ENCODE results near the gene NXN.
"Not testable (repeated sequence)": the region's sequence is repeated elsewhere in the genome, so short reads cannot be mapped to it uniquely, and the experiment has no call there.

Gene NXN

DNA sequence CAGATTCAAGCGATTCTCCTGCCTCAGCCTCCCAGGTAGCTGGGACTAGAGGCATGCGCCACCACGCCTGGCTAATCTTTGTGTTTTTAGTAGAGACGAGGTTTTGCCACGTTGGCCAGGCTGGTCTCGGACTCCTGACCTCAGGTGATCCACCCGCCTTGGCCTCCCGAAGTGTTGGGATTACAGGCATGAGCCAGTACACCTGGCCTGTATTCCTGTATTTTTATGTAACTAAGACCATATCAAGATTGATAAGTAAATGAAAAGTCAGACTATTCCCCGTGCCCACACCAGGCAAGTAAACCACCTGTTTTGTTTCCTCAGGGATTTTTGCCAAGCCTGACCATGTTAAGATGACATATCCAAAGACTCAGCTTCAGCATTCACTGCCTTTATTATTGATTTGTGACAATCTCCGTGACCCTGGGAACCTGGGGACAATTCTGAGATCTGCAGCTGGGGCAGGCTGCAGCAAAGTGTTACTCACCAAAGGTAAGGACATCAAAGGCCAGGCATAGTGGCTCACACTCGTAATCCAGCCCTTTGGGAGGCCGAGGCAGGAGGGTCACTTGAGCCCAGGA, 191.8 kb downstream of the NXN start:
- in situ Hi-C loops (cut with MboI; ENCODE audit: low sequenced_read_pairs) = no loop called here

DNA sequence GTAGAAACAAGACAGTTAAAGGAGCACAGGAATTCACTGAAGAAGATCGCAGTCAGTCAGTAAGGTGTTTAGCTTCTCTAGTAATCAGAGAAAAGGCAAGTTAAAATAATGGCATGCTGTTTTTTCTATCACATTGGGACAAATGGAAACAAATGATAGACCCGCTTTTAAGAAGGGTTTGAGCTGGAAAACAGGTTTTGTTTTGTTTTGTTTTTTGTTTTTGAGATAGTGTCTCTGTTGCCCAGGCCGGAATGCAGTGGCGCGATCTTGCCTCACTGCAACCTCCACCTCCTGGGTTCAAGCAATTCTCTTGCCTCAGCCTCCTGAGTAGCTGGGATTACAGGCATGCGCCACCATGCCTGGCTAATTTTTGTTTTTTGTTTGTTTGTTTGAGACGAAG, 193.7 kb downstream of the NXN start:
- in situ Hi-C loops (cut with MboI; ENCODE audit: low sequenced_read_pairs) = not testable (repeated sequence)

DNA sequence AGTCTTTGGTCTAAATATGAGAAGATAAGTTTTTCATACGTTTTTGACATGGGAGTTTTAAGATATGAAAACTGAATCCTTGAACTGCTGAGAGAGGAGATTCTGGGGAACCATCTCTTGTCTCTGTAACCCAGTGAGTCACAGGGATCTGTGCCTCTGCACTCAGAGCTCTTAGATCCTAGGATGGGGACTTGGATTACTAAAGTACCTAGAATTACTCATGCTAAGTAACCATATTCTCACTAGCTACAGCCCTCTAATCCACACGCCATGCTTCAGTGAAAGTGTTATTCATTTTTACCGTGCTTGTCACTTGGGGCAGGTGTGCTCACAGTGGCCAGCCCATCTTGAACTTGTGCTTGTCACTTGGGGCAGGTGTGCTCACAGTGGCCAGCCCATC, 195.4 kb downstream of the NXN start:
- in situ Hi-C loops (cut with MboI; ENCODE audit: low sequenced_read_pairs) = no loop called here

DNA sequence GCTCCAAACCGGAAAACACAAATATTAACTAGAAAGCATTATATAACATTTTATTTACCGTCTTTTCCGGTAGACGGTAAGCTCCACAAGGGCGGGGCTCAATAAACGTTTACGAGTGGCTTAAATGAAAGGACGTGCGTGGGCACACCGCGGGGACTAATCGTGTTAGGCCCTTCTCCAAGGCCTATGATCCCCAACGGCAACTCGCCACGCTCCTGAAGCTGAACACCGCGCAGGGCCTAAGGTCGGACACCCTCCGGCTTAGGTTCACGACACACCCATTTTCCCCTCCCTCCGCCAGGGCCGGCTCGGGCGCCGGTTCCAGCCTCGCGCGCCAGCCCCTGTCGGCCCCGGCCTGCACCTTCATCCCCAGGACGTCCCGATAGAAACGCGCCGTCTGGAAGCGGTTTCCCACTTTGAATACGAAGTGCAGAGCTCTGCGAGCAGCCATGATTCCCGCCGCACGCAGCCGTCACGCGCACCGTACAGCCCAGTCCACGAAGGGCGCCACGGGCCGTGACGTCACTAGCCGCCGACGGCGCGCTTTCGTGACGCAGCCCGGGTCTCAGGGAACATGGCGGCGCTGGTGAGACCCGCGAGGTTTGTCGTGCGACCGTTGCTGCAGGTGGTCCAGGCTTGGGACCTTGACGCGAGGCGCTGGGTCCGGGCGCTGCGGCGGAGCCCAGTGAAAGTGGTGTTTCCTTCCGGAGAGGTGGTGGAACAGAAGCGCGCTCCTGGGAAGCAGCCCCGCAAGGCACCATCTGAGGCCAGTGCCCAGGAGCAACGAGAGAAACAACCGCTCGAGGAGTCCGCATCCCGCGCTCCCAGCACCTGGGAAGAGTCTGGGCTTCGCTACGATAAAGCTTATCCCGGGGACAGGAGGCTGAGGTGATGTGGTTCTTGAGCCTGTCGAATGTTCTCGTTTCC, 197.5 kb downstream of the NXN start, which contains the start of the genes GLOD4 and MRM3:
Gene GLOD4, minus strand, starts transcription at position 476 of the 927 bp plus-strand sequence. Its CDS starts 25 bp downstream, at position 451.
Gene MRM3, plus strand, starts transcription at position 549 of the 927 bp plus-strand sequence. Its CDS starts 26 bp downstream, at position 575.
- in situ Hi-C loops (cut with MboI; ENCODE audit: low sequenced_read_pairs) = no loop called here

DNA sequence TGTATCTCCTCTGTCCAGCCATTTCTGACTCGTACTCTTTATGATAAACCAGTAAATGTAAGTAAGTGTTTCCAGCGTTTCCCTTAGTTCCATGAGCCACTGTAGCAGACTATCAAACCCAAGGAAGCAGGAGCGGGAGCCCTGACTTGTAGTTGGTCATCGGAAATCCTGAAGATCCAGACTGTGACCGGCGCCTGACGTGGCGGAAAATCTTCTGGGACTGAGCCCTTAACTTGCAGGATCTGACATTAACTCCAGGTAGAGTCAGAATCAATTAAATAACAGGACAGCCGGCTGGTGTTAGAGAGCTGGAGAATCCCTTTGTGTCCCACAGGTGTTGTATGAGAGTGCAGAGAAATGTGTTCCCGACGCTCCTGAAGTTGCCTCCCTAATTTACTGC, 201.5 kb downstream of the NXN start:
- in situ Hi-C loops (cut with MboI; ENCODE audit: low sequenced_read_pairs) = no loop called here

DNA sequence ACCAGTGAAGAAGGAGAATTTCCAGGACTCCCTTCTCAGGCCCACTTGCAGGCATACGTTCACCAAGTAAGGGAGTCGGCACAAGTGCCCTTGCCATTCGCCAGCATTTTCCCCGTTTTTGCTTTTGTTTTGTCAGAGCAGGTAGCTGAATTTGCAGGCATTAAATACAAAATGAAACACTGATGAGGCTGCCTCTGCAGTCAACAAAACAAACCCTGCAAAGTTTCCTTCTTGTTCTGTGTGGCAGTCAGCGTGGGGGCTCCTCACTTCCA, 205.3 kb downstream of the NXN start:
- in situ Hi-C loops (cut with MboI; ENCODE audit: low sequenced_read_pairs) = no loop called here

DNA sequence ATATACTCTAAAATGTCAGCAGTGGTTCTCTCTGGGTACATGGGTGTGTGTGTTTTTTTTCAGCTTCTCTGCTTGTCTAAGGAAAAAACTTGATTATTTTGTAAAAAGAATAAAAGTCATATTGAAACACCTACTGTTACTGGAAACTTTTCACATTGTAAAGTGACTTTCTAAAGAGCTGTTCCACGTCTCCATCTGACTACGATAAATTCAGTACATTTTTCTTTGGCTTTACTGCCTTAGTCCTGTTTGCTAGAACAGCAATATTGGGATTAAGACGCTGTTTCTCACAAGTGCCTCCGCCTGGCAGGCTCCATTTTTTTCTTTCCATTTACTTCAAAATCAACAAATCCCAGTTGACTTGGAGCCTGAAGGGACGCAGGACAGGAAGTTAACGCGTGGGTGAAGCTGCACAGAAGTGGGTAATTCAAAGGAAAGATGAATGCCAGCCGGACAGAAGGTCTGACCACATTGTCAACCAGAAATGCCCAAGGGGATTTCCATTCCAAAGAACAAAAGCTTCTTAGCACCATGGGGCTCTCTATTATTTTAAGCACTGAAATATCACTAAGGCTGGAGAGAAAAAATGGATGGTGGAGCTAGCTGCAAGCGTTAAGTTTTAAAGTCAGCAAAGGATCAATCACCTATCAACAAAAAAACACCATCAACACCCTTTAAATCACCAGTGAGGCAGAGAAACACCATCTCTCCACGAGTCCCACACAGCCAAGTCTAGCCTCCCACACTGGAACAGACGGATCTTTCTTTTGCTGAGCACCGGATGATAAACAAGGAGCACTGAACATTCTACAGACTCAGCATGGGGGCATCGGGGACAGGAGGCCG, 205.9 kb downstream of the NXN start:
- in situ Hi-C loops (cut with MboI; ENCODE audit: low sequenced_read_pairs) = no loop called here

DNA sequence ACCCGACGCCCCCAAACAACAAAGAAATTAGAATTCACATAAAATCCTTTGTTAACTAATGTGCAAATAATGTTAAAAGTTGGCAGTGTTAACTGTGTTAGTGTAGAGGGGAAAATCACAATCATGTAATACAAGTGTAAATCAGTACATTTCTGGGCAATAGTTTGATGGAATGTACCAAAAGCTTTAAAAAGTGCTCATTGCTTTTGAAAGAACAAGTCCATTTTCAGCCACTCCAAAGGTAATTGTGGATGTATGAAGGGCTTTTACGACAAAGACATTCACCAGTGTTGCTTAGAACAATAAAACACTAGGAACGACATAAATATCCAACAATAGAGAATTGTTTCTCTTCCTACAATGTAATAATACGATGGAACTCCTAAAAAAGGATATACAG, 206.6 kb downstream of the NXN start:
- in situ Hi-C loops (cut with MboI; ENCODE audit: low sequenced_read_pairs) = no loop called here

DNA sequence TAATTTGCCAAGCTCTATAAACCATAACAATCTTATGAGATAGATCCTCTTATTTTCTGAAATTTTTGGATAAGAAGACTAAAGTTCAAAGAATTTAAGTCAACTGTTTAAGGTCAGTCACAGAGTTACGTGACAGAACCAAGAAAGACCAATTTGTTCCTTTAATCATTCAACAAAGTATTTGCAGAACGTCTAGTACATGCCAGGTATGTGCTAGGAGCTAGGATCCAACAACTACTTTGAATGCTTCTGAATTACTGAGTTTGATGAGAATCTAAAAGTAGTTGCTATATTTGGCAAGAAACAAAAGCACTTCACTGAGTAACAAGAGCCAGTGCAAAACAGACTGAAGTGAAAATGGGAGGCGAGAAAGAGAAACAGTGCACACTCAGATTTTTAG, 212.5 kb downstream of the NXN start:
- in situ Hi-C loops (cut with MboI; ENCODE audit: low sequenced_read_pairs) = no loop called here

DNA sequence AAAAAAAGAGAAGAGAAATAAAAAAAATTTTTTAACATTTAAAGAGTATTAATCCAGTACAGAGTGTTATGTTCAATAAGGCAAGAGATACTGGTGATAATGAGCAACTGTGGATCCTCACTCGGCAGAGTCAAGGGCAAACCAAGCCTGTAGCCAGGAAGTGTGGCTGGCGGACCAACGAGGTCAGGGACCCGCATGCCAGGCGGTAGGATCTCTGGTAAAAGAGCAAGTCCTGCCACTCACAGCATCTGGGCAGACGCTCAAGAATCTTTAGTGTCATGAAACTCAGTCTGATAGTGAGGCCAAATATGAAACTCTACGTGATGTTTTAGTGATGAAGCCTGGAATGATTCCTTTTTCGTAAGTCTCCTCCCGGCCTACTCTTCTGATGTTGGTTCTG, 219.2 kb downstream of the NXN start:
- in situ Hi-C loops (cut with MboI; ENCODE audit: low sequenced_read_pairs) = no loop called here

DNA sequence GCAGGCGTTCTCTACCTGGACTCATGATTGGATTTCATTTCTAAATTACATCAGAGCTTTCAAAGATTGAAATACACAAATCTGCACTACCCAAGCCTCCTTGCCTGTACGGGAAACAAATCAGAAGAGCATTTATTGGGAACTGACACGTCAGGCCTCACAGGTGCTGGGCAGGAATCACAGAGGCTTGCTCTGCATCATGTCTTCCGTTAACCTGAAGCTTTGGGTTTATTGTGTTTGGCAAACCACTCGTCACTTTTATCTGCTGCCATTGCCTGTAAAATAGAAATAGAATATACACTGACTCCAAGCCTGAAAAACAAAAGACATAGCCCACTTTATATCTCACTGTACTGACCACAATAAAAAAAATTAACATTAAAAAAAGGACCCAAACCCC, 219.6 kb downstream of the NXN start:
- in situ Hi-C loops (cut with MboI; ENCODE audit: low sequenced_read_pairs) = no loop called here

DNA sequence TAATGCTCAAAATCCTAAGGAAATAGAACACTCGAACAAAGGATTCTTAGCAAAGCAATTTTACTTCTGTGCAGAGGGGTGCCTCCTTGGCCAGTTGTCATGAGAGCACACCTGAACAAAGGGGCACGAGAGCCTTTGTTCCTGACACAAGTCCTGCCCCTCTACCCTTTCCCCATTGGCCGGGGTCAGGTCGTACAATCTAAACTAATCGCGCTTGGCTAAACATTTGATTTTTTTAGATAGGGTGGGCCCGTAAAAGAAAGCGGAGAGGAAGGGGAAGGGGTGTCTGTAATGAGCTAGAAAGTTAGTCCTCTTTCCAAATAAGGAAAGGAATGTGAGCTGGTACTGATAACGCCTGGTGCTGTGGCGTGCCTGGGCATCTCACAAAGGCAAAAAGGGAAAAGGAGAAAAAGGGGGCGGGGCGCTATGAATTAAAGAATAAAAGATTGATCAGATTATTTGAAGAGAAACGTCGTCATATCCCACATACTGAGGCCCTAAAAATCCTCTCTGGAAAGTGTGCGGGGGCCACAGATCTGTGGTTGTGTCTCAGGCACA, 223.5 kb downstream of the NXN start:
- in situ Hi-C loops (cut with MboI; ENCODE audit: low sequenced_read_pairs) = not testable (repeated sequence)

DNA sequence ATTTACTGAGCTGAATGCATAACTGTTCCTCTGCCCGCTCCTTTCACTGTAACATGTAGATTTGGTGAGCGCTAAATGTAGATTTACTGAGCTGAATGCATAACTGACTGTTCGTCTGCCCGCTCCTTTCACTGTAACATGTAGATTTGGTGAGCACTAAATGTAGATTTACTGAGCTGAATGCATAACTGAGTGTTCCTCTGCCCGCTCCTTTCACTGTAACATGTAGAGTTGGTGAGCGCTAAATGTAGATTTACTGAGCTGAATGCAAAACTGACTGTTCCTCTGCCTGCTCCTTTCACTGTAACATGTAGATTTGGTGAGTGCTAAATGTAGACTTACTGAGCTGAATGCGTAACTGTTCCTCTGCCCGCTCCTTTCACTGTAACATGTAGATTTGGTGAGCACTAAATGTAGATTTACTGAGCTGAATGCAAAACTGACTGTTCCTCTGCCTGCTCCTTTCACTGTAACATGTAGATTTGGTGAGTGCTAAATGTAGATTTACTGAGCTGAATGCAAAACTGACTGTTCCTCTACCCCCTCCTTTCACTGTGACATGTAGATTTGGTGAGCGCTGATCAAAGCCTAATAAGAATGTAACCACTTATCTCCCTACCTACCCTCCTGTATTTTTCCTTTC, 224.1 kb downstream of the NXN start:
- in situ Hi-C loops (cut with MboI; ENCODE audit: low sequenced_read_pairs) = not testable (repeated sequence)

DNA sequence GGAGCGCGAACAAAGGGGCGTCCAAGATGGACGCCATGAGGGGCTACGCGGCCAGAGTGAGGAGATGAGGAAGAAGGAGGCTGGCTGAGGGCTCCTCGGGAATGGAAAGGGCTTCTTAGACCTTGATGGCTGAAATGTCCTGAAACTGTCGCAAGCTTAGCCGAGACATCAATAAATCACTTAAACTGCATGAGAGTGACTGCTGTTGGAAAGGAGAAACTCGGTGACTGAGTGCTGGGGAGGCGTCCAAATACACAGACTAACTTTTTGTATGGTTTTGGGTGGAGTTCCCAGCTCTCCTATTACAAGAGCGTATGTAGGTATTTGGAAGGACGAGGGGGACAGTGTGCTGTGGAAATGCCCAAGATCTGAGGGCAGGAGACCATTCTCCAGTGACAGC, 226.2 kb downstream of the NXN start:
- in situ Hi-C loops (cut with MboI; ENCODE audit: low sequenced_read_pairs) = no loop called here

DNA sequence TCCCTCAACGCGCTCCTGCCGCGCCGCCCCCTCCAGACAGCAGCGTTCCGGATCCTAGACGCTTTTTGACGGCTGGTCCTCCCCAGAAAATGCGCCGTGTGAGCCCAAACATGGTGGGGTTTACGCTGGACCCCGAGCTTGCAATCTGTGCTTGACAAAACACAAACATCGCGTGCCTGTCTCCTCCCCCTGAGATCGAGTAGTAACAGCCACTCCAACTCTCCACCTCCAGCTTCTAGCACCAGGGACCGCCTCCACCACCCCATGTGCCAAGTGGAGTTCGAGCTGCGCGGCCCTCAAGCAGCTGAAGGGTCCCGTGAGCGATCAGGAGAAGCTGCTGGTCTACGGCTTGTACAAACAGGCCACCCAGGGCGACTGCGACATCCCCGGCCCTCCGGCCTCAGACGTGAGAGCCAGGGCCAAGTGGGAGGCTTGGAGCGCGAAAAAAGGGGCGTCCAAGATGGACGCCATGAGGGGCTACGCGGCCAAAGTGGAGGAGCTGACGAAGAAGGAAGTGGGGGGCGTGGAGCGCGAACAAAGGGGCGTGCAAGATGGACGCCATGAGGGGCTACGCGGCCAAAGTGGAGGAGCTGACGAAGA, 226.9 kb downstream of the NXN start:
- in situ Hi-C loops (cut with MboI; ENCODE audit: low sequenced_read_pairs) = no loop called here

DNA sequence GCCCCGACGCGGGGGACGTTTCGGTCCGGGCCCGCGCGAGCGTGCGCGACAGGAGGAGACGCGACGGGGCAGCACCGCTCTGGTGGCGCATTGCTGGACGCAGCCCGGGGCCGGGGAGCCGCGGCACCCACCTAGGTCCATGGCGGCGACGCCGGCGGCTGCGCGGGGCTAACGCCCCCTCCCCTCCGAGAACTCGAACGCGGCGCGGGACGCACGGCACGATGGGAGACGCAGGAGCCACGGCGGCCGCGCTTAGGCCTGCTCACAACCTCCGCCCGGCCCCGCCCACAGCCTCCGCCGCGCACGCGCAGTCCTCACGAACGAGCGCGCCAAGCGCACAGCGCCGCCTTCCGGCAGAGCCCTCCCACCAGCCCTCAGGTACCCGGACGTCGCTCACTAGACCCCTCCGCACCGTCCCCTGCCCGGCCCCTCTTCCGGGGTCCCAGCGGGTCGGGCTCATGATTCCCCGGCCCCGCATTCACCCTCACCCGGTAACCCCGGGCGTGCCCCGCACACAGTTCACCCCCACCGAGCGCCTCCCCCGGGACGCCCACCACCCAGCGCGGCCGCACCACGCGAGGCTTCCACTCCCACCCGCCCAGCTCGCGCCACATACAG, 227.5 kb downstream of the NXN start, which contains the start of gene GEMIN4:
Gene GEMIN4, minus strand, starts transcription at position 263 of the 618 bp plus-strand sequence. Its CDS starts 122 bp downstream, at position 141.
- in situ Hi-C loops (cut with MboI; ENCODE audit: low sequenced_read_pairs) = no loop called here

DNA sequence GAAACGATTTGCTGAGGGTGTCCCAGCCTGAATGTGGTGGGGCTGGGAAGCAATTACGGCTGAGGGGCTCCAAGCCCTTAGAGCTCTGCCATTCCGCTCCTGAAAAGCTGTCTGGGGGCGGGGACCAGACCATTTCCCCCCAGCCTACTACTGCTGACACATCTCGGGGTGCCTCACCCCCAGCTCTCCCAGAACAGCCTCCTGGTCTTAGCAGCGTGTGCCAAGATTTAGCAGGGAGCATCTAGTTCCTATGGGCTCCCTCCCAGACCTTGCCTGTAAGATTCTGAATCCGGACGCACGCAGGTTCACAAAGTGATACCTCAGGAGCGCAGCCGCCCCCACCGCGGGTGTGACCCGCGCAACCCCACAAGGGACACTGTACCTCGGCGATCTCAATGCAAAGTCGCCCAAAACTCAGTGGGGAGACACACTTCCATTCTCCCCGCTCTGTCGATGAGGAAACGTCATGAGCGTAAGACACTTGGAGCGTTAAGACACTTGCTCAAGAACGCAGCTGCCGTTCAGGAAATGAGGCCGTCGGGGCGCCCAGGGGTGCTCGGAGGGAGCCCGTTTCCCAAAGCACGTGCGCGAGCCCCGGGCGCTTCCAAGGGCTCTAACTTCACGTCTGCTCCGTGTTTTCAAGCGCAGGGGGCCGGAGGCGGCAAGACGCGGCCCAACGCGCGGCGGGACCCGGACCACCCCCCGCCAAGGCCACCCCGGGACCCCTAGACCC, 228.1 kb downstream of the NXN start:
- in situ Hi-C loops (cut with MboI; ENCODE audit: low sequenced_read_pairs) = no loop called here

DNA sequence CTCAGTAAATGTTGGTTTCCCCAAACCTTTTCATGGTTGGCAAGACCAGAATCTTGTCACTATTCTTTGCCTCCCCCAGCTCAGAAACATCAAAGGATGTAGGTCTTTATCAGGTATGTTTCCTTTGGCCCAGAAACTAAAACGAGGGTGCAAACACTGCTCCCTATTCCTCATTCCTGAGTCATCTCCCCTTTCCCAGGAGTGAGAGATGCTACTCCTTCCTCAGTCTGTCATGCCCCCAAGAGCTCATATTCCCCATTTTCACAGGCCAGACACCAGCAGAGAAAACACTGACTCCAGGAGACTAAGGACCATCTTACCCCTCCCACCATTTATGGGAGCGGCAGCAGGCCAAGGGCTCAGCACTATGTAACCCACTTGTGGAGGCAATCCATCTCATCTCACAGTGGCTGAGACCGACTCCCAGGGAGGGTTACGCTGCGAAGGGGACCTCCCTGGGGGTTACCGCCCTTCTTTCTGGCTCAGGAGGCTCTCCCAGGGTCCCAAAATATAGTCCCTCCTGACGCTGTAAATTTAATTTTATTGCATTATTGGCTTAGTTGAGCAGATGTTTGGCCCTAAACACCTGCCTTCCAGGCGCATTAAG, 229.0 kb downstream of the NXN start:
- in situ Hi-C loops (cut with MboI; ENCODE audit: low sequenced_read_pairs) = no loop called here

DNA sequence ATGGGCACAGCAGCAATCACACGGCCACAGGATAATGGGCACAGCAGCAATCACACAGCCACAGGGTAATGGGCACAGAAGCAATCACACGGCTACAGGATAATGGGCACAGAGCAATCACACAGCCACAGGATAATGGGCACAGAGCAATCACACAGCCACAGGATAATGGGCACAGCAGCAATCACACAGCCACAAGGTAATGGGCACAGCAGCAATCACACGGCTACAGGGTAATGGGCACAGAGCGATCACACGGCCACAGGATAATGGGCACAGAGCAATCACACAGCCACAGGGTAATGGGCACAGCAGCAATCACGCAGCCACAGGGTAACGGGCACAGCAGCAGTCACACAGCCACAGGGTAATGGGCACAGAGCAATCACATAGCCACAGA, 230.2 kb downstream of the NXN start:
- in situ Hi-C loops (cut with MboI; ENCODE audit: low sequenced_read_pairs) = not testable (repeated sequence)
